GM13977 (cell line): ENCODE data around the gene NFKB1.

Experiments used
- DNase-seq: peaks from one replicate; pipeline ENCODE4 v3.0.0; 2012; ENCODE audit warnings: low spot score
- CTCF ChIP-seq: IDR thresholded peaks from 2 replicates; pipeline ENCODE4 v1.5.1; 2012; ENCODE audit warnings: mild to moderate bottlenecking, control low read depth; ENCODE audit not compliant: insufficient read depth; ENCODE audit errors: extremely low read depth, missing control alignments
- in situ Hi-C: fragments of 300-500 bp; cut with MboI; formaldehyde crosslinking; loops from one replicate; pipeline ENCODE4 v1.12.0; 2022; ENCODE audit warnings: low sequenced_read_pairs, low pct_unique_long_range_greater_than_20kb, mixed read lengths, inconsistent platforms; ENCODE audit not compliant: unreplicated experiment

The NFKB1 gene

GRCh38 chr4:102554482-102554881 lies 53.3 kb downstream of the NFKB1 start:
- no peak for DNase-seq
- no peak for TF ChIP-seq CTCF
- in situ Hi-C loops: no loop called here

DNA sequence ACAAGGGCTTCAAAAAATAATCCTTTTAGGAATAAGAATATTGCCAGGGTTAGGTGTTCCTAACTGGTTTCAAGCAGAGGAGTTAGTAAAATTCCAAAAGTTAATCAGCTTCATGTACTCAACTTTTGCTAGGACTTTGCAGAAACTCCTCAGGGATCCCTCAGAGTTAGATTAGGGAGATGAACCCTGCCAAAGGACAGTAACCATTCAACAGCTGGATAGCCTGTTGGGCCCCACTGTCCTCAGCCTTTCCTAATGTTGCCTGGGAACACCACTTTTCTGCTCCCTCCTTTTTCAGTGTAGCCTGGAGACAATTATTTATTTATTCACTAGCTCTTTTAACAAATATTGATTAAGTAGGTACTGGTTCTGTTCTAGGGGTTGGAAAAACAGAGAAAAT lies 53.8 kb downstream of the NFKB1 start:
- no peak for DNase-seq
- in situ Hi-C loops: no loop called here
- TF ChIP-seq CTCF: no peak

GRCh38 chr4:102557636-102558035 lies 56.5 kb downstream of the NFKB1 start:
- in situ Hi-C loops: no loop called here
- DNase-seq: no peak
- no peak for TF ChIP-seq CTCF

DNA sequence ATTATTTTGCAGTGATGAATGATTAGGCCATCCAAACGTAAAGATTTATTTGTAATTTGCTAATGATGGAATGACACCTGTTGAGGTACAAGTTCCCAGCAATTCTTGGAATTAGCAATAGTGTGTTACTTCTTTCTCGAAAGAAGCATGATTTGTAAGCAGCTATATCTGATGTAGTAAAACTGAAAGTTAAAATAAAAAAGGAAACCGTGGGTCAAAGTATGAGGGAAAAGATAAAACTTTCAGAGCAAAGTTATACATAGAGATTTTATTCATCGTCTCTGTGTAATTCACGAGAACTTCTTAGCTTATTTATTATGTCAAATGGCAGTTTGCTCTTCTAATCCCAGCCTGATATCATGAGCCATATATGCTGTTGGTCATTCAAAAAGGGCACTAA lies 59.0 kb downstream of the NFKB1 start:
- no peak for DNase-seq
- in situ Hi-C loops: no loop called here
- TF ChIP-seq CTCF: no peak

DNA sequence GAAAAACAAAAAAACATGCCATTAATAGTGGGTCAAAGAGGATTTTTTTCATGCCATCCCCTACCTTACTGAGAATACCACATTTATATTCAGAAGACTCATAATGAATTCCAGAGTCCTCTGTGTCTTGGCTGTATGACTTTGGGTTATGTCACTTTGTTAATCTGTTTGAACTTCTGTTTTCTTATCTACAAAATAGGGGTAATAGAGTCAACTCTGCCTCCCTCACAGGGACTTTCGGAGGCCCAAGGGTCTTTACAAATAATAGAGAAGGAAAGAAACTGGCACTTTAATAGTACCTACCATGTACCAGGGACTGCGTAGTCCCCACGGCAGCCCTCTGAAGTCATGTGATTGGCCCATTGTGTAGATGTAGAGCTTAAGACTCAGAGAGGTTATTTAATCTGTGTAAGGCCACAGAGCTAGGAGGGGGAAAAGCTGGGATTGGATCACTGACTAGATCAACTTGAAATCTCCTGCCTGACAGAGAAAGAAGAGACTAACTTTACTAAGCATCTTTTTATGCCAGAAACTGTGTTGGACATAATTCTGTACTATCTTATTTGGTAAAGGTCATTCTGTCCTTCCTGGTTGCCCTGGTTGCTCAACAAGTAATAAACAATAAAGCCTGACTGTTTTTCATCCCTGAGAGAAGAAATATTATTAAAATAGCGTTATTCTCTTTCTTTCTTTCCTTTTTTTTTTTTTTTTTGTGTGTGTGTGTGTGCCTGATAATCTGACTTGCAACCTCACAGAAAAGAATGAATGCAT lies 59.6 kb downstream of the NFKB1 start:
- no peak for TF ChIP-seq CTCF
- in situ Hi-C loops: no loop called here

GRCh38 chr4:102563000-102563399 lies 61.8 kb downstream of the NFKB1 start:
- no peak for DNase-seq
- in situ Hi-C loops: no loop called here
- no peak for TF ChIP-seq CTCF

More for the DNA sequence above, 59.6 kb downstream of the NFKB1 start:
- no peak for DNase-seq
